ENCODE results near the gene HIBADH. TPM values are rescaled to one million over a fixed set of nuclear protein-coding genes. Genes with fewer than 3 reads are reported as not detected.

Gene HIBADH
- total RNA-seq, 2 donors from 2014 or later, result 21.7 to 30.7 TPM

DNA sequence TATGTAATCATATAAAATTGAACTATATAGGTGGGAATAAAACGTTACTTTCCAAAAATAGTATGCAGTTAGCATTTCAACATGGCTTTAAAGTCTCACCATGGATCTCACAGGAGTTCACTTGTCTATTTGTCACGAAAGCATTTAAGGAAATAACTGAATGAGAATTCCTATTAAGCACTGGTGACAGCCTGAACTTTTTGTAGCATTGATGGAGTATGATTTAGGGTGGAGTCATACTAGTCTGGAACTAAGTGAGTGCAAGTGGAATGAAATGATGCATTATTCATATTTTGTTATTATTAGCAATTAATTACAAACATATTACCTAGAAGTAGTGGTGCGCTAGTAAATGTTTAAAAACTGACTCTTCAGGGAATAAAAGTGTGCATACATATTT lies 26.0 kb upstream of the HIBADH start:
- no peak overlapping the region for H3K27ac ChIP-seq
- ATAC-seq (ENCODE audit: insufficient number of reproducible peaks, low FRiP score, low read depth), result no peak
- TF ChIP-seq, protein P1, sequence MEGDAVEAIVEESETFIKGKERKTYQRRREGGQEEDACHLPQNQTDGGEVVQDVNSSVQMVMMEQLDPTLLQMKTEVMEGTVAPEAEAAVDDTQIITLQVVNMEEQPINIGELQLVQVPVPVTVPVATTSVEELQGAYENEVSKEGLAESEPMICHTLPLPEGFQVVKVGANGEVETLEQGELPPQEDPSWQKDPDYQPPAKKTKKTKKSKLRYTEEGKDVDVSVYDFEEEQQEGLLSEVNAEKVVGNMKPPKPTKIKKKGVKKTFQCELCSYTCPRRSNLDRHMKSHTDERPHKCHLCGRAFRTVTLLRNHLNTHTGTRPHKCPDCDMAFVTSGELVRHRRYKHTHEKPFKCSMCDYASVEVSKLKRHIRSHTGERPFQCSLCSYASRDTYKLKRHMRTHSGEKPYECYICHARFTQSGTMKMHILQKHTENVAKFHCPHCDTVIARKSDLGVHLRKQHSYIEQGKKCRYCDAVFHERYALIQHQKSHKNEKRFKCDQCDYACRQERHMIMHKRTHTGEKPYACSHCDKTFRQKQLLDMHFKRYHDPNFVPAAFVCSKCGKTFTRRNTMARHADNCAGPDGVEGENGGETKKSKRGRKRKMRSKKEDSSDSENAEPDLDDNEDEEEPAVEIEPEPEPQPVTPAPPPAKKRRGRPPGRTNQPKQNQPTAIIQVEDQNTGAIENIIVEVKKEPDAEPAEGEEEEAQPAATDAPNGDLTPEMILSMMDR (IDR thresholded peaks at IDR 0.05), result no peak
- H3K4me3 ChIP-seq, result no peak overlapping the region
- no peaks in the 10 kb centered on the region for H3K27me3 ChIP-seq (replicated peaks; ENCODE audit: insufficient read depth)
- H3K36me3 ChIP-seq, result no peaks in the 10 kb centered on the region
- H3K9me3 ChIP-seq, result no peaks in the 10 kb centered on the region
- DNase-seq (ENCODE audit: low spot score), result no peak
- no peaks in the 10 kb centered on the region for H3K4me1 ChIP-seq (ENCODE audit: control insufficient read depth in 1 of 2, low read depth in 2 of 2)

DNA sequence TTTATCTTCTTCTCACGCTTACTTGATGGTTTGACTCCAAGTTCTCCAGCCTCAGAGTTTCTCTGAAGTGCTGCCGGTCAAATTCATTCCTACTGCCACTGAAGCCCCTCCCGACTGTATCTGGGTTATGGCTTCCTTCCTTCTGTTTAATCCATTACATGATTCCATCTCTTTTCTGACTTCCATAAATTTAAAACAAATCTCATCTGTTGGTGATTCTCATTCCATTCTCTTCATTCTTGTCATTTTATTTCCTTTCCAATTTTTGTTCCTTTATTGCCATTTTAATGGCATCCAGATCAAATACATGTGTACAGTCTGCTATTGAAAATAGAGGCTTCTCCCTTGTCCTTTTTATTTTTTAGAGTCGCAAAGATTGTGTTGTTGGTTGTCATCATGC lies 25.4 kb upstream of the HIBADH start:
- TF ChIP-seq, protein P1 (IDR thresholded peaks at IDR 0.05), result no peak
- no peak for ATAC-seq (ENCODE audit: insufficient number of reproducible peaks, low FRiP score, low read depth)
- no peaks in the 10 kb centered on the region for H3K4me1 ChIP-seq (ENCODE audit: control insufficient read depth in 1 of 2, low read depth in 2 of 2)
- H3K36me3 ChIP-seq, result no peaks in the 10 kb centered on the region
- no peaks in the 10 kb centered on the region for H3K27me3 ChIP-seq (replicated peaks; ENCODE audit: insufficient read depth)
- no peak for DNase-seq (ENCODE audit: low spot score)
- H3K9me3 ChIP-seq, result no peaks in the 10 kb centered on the region
- H3K27ac ChIP-seq, result no peak overlapping the region
- H3K4me3 ChIP-seq, result no peak overlapping the region

DNA sequence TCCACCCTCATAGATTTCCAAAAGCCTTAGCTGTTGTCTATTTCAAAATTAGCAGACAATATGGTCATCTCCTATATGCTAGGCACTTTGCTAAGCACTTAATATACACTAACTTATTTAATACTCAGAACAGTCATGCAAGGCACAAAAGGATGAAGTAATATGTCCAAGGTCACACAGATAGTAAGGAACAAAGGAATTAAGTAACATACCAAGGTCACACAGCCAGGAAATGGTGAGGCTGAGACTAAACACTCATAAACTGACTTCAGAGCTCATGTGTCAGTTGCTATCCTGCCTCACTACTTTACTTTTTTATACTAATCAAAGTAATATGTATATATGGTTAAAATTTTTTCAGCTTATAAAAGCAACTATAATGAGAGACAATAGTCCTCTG lies 23.6 kb upstream of the HIBADH start:
- no peak for DNase-seq (ENCODE audit: low spot score)
- H3K4me1 ChIP-seq (ENCODE audit: control insufficient read depth in 1 of 2, low read depth in 2 of 2), result no peaks in the 10 kb centered on the region
- no peaks in the 10 kb centered on the region for H3K9me3 ChIP-seq
- no peaks in the 10 kb centered on the region for H3K36me3 ChIP-seq
- no peak overlapping the region for H3K27ac ChIP-seq
- H3K4me3 ChIP-seq, result no peak overlapping the region
- H3K27me3 ChIP-seq (replicated peaks; ENCODE audit: insufficient read depth), result no peaks in the 10 kb centered on the region
- TF ChIP-seq, protein P1 (IDR thresholded peaks at IDR 0.05), result no peak
- ATAC-seq (ENCODE audit: insufficient number of reproducible peaks, low FRiP score, low read depth), result no peak

DNA sequence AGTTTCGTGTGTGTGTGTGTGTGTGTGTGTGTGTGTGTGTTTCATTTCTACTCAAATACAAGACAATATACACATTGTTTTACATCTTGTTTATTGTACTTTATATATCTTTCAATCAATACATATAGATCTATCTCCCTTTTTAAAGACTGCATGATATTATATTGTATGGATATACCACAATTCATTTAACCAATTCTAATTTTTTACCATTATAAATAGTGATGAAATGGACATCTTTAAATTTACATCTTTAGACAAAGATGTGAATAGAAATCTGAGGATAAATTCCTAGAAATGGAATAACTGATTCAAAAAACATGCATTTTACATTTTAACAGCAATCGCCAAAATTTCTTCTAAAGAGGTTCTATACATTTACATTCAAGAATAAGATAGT lies 23.2 kb upstream of the HIBADH start:
- Histone ChIP-seq H3K27me3 (replicated peaks; ENCODE audit: insufficient read depth) (no peaks in the 10 kb centered on the region), H3K27ac (no peak overlapping the region), H3K9me3 (no peaks in the 10 kb centered on the region), H3K4me1 (ENCODE audit: control insufficient read depth in 1 of 2, low read depth in 2 of 2) (no peaks in the 10 kb centered on the region), H3K36me3 (no peaks in the 10 kb centered on the region), H3K4me3 (no peak overlapping the region)
- TF ChIP-seq, protein P1 (IDR thresholded peaks at IDR 0.05), result no peak
- no peak for DNase-seq (ENCODE audit: low spot score)
- ATAC-seq (ENCODE audit: insufficient number of reproducible peaks, low FRiP score, low read depth), result no peak

DNA sequence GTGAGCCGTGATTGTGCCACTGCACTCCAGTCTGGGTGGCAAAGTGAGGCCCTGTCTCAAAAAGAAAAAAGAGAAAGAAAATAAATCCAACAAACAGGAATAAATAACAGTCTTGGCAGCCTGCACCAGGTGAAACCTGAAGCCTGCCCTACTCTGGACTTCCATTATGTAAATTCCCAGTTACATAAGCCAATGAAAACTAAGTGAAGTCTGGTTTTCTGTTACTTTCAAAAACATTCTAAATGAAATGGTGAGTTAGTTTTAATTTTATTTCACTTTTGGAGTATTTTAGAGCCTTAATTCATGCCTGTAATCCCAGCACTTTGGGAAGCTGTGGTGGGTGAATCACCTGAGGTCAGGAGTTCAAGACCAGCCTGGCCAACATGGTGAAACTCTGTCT lies 22.5 kb upstream of the HIBADH start:
- no peaks in the 10 kb centered on the region for H3K27me3 ChIP-seq (replicated peaks; ENCODE audit: insufficient read depth)
- no peaks in the 10 kb centered on the region for H3K9me3 ChIP-seq
- H3K4me1 ChIP-seq (ENCODE audit: control insufficient read depth in 1 of 2, low read depth in 2 of 2), result no peaks in the 10 kb centered on the region
- no peak overlapping the region for H3K4me3 ChIP-seq
- H3K36me3 ChIP-seq, result no peaks in the 10 kb centered on the region
- H3K27ac ChIP-seq, result no peak overlapping the region
- ATAC-seq (ENCODE audit: insufficient number of reproducible peaks, low FRiP score, low read depth) (no peak), DNase-seq (ENCODE audit: low spot score) (no peak)
- TF ChIP-seq, protein P1 (IDR thresholded peaks at IDR 0.05), result no peak

All from thoracic aorta (tissue), 2 donors.